Lower lobe of right lung (tissue), 2 donors: ENCODE measurements around the gene PCP4. TPM values are rescaled to one million over a fixed set of nuclear protein-coding genes. Genes with fewer than 3 reads are reported as not detected.

Experiments
- ATAC-seq, 2 donors: fragments of 200-7000 bp; cut with Tn5 transposase; one replicate each; pipeline ENCODE4 v1.9.1; 2020 to 2022; ENCODE audit warnings: mild to moderate bottlenecking in 2 of 2, moderate library complexity in 2 of 2
- DNase-seq: peaks from one replicate; pipeline ENCODE4 v3.0.0-alpha.2; 2020
- H3K27ac ChIP-seq: fragments of 200-600 bp; one replicate; pipeline ENCODE4 v1.8.0; 2022
- H3K27me3 ChIP-seq: fragments of 200-600 bp; one replicate; pipeline ENCODE4 v1.8.0; 2022; ENCODE audit warnings: low read depth
- H3K36me3 ChIP-seq: fragments of 200-600 bp; one replicate; pipeline ENCODE4 v1.8.0; 2022; ENCODE audit warnings: mild to moderate bottlenecking
- H3K4me1 ChIP-seq: fragments of 200-600 bp; one replicate; pipeline ENCODE4 v1.8.0; 2022
- H3K4me3 ChIP-seq: fragments of 200-600 bp; one replicate; pipeline ENCODE4 v1.8.0; 2022; ENCODE audit warnings: mild to moderate bottlenecking
- H3K9me3 ChIP-seq: fragments of 200-600 bp; one replicate; pipeline ENCODE4 v1.8.0; 2022
- intact Hi-C: fragments of 100-400 bp; cut with DNase I; formaldehyde crosslinking; loops from one replicate; pipeline ENCODE4 v1.11.0; 2022
- total RNA-seq: library from RNA; stranded (reverse); fragmentation: NEBNext Ultra II Directional; extraction: Animal tissue kit (Norgen Biotek cat#: 25700); gene quantifications from one replicate; pipeline ENCODE4 v1.2.1, GENCODE V29; 2021
- TF ChIP-seq, protein P1 (sequence below): fragments of 200-600 bp; IDR thresholded peaks from one replicate; pipeline ENCODE4 v1.8.0; 2022; ENCODE audit warnings: antibody characterized with exemption, mild to moderate bottlenecking
- donor health status: DM: no; HTN: yes; CAD: no; lungs with severe emphysema.

The PCP4 gene
- total RNA-seq, 1 donor from 2014 or later = 0.95 TPM

DNA sequence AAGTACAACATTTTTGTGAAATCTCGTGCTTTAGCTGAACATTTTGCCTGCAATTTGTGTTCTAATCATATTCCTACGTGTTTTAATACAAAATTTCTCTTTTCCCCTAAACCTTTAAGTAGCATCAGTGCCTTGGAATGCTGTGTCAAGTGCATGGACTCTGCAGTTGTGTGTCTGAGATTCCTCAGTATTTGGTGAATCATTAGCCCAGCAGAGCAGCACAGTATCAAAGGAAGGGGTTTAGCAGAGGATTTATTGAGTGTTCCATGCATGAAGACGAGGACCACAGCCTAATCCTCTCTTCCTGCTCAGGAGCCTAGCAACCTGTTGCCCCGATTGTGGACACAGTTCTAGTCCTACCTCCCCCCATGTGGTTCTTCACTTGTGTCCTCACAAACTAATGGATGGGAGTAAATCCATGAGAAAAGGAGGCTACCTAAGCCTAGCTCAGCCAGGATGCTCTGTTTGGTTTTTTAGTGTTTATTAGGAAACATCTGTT lies 29.3 kb upstream of the PCP4 start:
- no peaks in the 10 kb centered on the region for H3K36me3 ChIP-seq
- no peak overlapping the region for H3K27ac ChIP-seq
- no peak overlapping the region for H3K4me3 ChIP-seq
- H3K9me3 ChIP-seq = no peaks in the 10 kb centered on the region
- no peaks in the 10 kb centered on the region for H3K27me3 ChIP-seq
- no peak for DNase-seq
- intact Hi-C loops = no loop called here
- no peaks in the 10 kb centered on the region for H3K4me1 ChIP-seq
- ATAC-seq = no peak
- TF ChIP-seq, protein P1, sequence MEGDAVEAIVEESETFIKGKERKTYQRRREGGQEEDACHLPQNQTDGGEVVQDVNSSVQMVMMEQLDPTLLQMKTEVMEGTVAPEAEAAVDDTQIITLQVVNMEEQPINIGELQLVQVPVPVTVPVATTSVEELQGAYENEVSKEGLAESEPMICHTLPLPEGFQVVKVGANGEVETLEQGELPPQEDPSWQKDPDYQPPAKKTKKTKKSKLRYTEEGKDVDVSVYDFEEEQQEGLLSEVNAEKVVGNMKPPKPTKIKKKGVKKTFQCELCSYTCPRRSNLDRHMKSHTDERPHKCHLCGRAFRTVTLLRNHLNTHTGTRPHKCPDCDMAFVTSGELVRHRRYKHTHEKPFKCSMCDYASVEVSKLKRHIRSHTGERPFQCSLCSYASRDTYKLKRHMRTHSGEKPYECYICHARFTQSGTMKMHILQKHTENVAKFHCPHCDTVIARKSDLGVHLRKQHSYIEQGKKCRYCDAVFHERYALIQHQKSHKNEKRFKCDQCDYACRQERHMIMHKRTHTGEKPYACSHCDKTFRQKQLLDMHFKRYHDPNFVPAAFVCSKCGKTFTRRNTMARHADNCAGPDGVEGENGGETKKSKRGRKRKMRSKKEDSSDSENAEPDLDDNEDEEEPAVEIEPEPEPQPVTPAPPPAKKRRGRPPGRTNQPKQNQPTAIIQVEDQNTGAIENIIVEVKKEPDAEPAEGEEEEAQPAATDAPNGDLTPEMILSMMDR = no peak

DNA sequence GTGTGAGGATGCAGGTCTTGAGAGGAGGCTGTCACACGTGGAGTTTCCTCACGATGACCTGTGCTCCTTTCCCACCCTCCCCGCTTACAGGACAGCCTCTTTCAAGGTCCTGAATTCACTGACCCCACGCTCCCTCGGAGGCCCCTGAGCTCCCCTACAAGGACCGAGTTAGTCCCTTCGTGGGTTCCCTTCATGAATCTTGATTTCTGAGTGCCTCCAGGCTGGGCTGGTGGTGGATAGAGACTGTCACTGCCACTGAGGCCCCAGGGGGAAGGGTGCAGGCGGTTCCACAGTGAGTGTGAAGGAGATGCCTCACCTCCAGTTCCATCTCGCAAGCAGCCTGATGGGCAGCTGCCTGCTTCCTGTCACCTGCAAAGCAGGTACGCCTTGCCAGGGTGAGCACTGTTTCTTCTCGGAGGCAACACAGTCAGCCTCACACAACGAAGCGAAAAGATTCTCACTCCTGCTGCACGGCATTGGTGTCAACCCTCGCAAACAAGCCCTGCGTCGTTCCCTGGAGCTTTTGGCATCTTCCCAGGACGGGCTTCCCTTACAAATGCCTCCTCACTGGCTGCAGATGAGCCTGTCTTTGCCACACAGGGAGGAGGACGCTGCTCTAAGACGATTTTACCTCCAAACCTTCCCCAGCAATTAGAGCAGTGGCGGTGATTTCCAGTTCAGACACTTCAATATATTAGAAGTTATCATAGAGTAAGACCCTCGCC lies 26.7 kb upstream of the PCP4 start:
- ATAC-seq (no peak), DNase-seq (no peak)
- TF ChIP-seq, protein P1 = no peak
- Histone ChIP-seq H3K4me3 (no peak overlapping the region), H3K27ac (no peak overlapping the region), H3K9me3 (no peaks in the 10 kb centered on the region), H3K4me1 (no peaks in the 10 kb centered on the region), H3K36me3 (no peaks in the 10 kb centered on the region), H3K27me3 (no peaks in the 10 kb centered on the region)
- intact Hi-C loops = no loop called here

DNA sequence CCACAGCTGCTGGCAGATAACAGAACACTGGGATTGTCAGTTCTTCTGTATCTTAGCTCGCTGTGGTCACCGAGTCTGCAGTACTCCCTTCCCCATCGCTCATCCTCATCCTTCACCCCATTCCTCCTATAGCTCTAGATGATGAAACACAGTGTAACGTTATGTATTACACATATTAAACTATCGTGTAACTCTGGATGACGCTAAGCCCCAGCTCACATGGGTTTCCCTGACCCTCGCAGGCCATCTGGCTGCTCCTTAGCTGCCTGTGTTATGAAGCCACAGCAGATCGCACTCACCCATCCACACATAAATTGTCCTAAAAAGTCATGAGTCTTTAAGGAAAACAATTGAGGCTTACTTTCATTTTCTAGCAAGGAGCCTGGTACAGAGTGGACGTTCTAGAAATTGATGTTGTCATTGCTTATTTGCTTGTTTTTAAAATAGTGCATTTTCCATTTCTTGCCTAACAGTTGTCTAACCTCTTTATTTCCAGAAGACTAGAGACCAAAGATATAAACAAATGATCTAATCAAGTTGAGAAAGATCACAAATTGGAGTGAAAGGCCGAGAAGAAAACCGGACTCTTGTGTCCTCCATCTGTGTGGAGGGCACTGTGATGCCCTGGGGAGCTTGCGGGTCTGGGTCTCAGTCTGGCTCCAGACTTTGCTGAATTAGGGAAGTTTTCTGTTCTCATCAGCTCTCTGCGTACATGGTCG lies 24.3 kb upstream of the PCP4 start:
- H3K36me3 ChIP-seq = no peaks in the 10 kb centered on the region
- H3K9me3 ChIP-seq = no peaks in the 10 kb centered on the region
- H3K27ac ChIP-seq = no peak overlapping the region
- H3K4me3 ChIP-seq = no peak overlapping the region
- intact Hi-C loops = no loop called here
- no peak for ATAC-seq
- no peaks in the 10 kb centered on the region for H3K27me3 ChIP-seq
- H3K4me1 ChIP-seq = no peaks in the 10 kb centered on the region
- TF ChIP-seq, protein P1 = no peak
- DNase-seq = no peak

DNA sequence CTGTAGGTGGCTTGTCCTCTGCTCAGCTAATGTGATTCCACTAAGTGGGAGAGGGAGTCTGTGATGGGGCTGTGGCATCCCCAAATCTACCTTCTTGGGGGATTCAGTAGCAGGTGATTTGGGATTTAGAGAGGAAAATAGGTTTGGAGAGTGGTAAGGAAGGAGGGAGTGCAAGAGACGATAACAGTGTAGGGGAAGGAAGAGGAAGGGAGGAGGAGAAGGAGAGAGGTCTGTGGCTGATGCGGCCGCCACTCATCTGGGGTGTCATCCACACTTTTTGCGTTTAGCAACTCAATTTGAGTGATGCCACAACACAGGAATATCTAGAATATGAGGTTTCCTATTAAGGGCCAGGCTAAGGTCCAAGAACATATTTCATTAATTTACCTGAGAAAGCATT lies 23.8 kb upstream of the PCP4 start:
- Histone ChIP-seq H3K27ac (no peak overlapping the region), H3K36me3 (no peaks in the 10 kb centered on the region), H3K27me3 (no peaks in the 10 kb centered on the region), H3K4me3 (no peak overlapping the region), H3K4me1 (no peaks in the 10 kb centered on the region), H3K9me3 (no peaks in the 10 kb centered on the region)
- TF ChIP-seq, protein P1 = no peak
- DNase-seq (no peak), ATAC-seq (no peak)
- intact Hi-C loops = no loop called here

DNA sequence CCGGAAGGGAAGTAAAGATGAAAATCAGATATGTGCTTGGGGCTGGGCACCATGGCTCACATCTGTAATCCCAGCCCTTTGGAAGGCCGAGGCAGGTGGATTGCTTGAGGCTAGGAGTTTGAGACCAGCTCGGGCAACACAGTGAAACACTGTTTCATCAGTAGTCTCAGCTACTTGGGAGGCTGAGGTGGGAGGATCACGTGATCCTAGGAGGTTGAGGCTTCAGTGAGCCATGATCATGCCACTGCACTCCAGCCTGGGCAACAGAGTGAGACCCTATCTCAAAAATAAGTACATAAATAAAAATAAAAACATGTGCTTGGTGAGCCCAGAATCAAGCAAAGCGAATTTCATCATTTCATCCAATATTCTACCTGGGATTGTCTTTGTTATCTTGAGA lies 23.3 kb upstream of the PCP4 start:
- H3K36me3 ChIP-seq = no peaks in the 10 kb centered on the region
- H3K4me3 ChIP-seq = no peak overlapping the region
- DNase-seq (no peak), ATAC-seq (no peak)
- H3K9me3 ChIP-seq = no peaks in the 10 kb centered on the region
- intact Hi-C loops = no loop called here
- TF ChIP-seq, protein P1 = no peak
- no peaks in the 10 kb centered on the region for H3K27me3 ChIP-seq
- H3K4me1 ChIP-seq = no peaks in the 10 kb centered on the region
- H3K27ac ChIP-seq = no peak overlapping the region
